GM12878 (cell line): ENCODE measurements around the gene ADAMTS18. TPM values are rescaled to one million over a fixed set of nuclear protein-coding genes. Genes with fewer than 3 reads are reported as not detected.

Source experiments
- ATAC-seq: fragments of 200-7000 bp; cut with Tn5 transposase; 3 replicates; pipeline ENCODE4 v1.9.1; 2020; ENCODE audit warnings: mild to moderate bottlenecking, moderate library complexity
- BruUV-seq: library from RNA; stranded (reverse); fragments of 400-500 nt; replicated peaks from 2 replicates; lab custom pipeline; 2021; lab: Mats Ljungman, UMichigan
- CTCF ChIA-PET: fragments of 300-600 bp; sonication (Branson Sonifier 250); formaldehyde crosslinking; extraction: SDS; loops from one replicate; lab custom pipeline; 2021; ENCODE audit warnings: inconsistent platforms; lab: Yijun Ruan, JAX
- POLR2A ChIA-PET: fragments of 350-600 bp; formaldehyde crosslinking; extraction: SDS; loops from one replicate; lab custom pipeline; 2021; ENCODE audit warnings: inconsistent platforms; lab: Charles Lee
- RAD21 ChIA-PET: fragments of 300-600 bp; sonication (Branson Sonifier 250); formaldehyde crosslinking; loops from one replicate; lab custom pipeline; 2023; ENCODE audit warnings: antibody characterized with exemption; ENCODE audit not compliant: unreplicated experiment; lab: Charles Lee
- SMC1A ChIA-PET: fragments of 300-600 bp; sonication (Branson Sonifier 250); formaldehyde crosslinking; loops from one replicate; lab custom pipeline; 2023; ENCODE audit not compliant: unreplicated experiment, uncharacterized antibody; lab: Charles Lee
- DNase-seq: peaks from one replicate; pipeline ENCODE4 v3.0.0-alpha.2; 2011; ENCODE audit warnings: low read depth, low spot score
- FAIRE-seq: peaks from 3 replicates; lab custom pipeline; 2011; peaks lifted over from hg19 to GRCh38; lab: Jason Lieb, UNC
- H2AFZ ChIP-seq: 2 replicates; pipeline ENCODE4 v1.6.0; 2011; ENCODE audit warnings: low read depth, low read length, control low read depth; ENCODE audit not compliant: control insufficient read depth
- H3K27ac ChIP-seq: 2 replicates; pipeline ENCODE4 v1.5.1; 2011; ENCODE audit warnings: control low read depth; ENCODE audit not compliant: control insufficient read depth, insufficient read depth
- H3K27me3 ChIP-seq, 2 experiments: replicated peaks in 1 of 2; 2 replicates each; pipeline versions ENCODE4 v1.6.0 to v1.6.1; 2011; ENCODE audit warnings: low read length in 1 of 2; ENCODE audit not compliant: control insufficient read depth in 2 of 2, insufficient read depth in 2 of 2
- H3K36me3 ChIP-seq, 2 experiments: 2 replicates each; pipeline ENCODE4 v1.5.1; 2011; ENCODE audit warnings: low read length in 1 of 2; ENCODE audit not compliant: control insufficient read depth in 2 of 2, insufficient read depth in 2 of 2
- H3K4me1 ChIP-seq: 2 replicates; pipeline ENCODE4 v1.6.1; 2011; ENCODE audit warnings: mild to moderate bottlenecking, low read length, moderate library complexity, mixed read lengths; ENCODE audit not compliant: control insufficient read depth, insufficient read depth
- H3K4me2 ChIP-seq: 2 replicates; pipeline ENCODE4 v1.6.0; 2011; ENCODE audit warnings: control low read depth; ENCODE audit not compliant: control insufficient read depth, insufficient read depth
- H3K4me3 ChIP-seq: fragments of 200-600 bp; sonication (generic); 2 replicates; pipeline ENCODE4 v1.5.1; 2016
- H3K79me2 ChIP-seq: 2 replicates; pipeline ENCODE4 v1.6.0; 2011; ENCODE audit warnings: low read length; ENCODE audit not compliant: control insufficient read depth, insufficient read depth
- H3K9ac ChIP-seq: 2 replicates; pipeline ENCODE4 v1.8.0; 2011; ENCODE audit warnings: low read length, control low read depth, mixed read lengths; ENCODE audit not compliant: control insufficient read depth, insufficient read depth
- H3K9me3 ChIP-seq: replicated peaks from 3 replicates; pipeline ENCODE4 v1.5.1; 2011; ENCODE audit warnings: mild to moderate bottlenecking, low read length; ENCODE audit not compliant: control insufficient read depth, insufficient read depth
- H4K20me1 ChIP-seq: 2 replicates; pipeline ENCODE4 v1.6.0; 2011; ENCODE audit not compliant: control insufficient read depth, insufficient read depth
- CEBPB ChIP-seq, 2 experiments: fragments of 150-350 bp in 1 of 2; IDR thresholded peaks; 2 replicates each; pipeline ENCODE4 v1.6.1; 2012 to 2014; ENCODE audit warnings: low read depth in 2 of 2, low read length in 2 of 2, borderline replicate concordance in 1 of 2, inconsistent platforms in 1 of 2
- DPF2 ChIP-seq: fragments of 450-650 bp; IDR thresholded peaks from 2 replicates; pipeline ENCODE4 v1.6.1; 2017; ENCODE audit warnings: mild to moderate bottlenecking
- EED ChIP-seq: sonication (generic); IDR thresholded peaks from 2 replicates; pipeline ENCODE4 v1.6.1; 2016; ENCODE audit warnings: antibody characterized with exemption, low read depth
- EP300 ChIP-seq, 2 experiments: fragments of 150-350 bp in 1 of 2; IDR thresholded peaks; 2 replicates each; pipeline ENCODE4 v1.6.1; 2011 to 2012; ENCODE audit warnings: low read depth in 2 of 2, low read length in 2 of 2, borderline replicate concordance in 1 of 2, improper control_type of control experiment in 1 of 2, inconsistent platforms in 1 of 2; ENCODE audit not compliant: control insufficient read depth in 1 of 2
- ETV6 ChIP-seq, 2 experiments: fragments of 450-650 bp in 1 of 2; IDR thresholded peaks in 1 of 2; conservative IDR thresholded peaks in 1 of 2; 2 replicates each; pipeline ENCODE4 v1.6.1; 2014; ENCODE audit warnings: antibody characterized with exemption in 1 of 2, borderline replicate concordance in 1 of 2, low read depth in 1 of 2, mild to moderate bottlenecking in 1 of 2, moderate library complexity in 1 of 2
- JUND ChIP-seq: IDR thresholded peaks from 2 replicates; pipeline ENCODE4 v1.6.1; 2012; ENCODE audit warnings: low read depth, mild to moderate bottlenecking, low read length, improper control_type of control experiment, moderate library complexity
- NR2C1 ChIP-seq: fragments of 450-650 bp; IDR thresholded peaks from 2 replicates; pipeline ENCODE4 v1.6.1; 2017; ENCODE audit warnings: antibody characterized with exemption, mild to moderate bottlenecking, moderate library complexity
- NRF1 ChIP-seq: conservative IDR thresholded peaks from 2 replicates; pipeline ENCODE4 v1.6.1; 2011; ENCODE audit warnings: mild to moderate bottlenecking, low read depth, low read length, improper control_type of control experiment
- PML ChIP-seq: IDR thresholded peaks from 2 replicates; pipeline ENCODE4 v1.6.1; 2012; ENCODE audit warnings: low read length, inconsistent platforms
- SIN3A ChIP-seq: IDR thresholded peaks from 2 replicates; pipeline ENCODE4 v1.6.1; 2012; ENCODE audit warnings: low read depth, low read length, improper control_type of control experiment
- SMAD5 ChIP-seq: IDR thresholded peaks from 2 replicates; pipeline ENCODE4 v1.6.1; 2016; ENCODE audit warnings: antibody characterized with exemption, low read depth
- SREBF2 ChIP-seq: IDR thresholded peaks from 2 replicates; pipeline ENCODE4 v1.6.1; 2012; ENCODE audit warnings: mild to moderate bottlenecking, low read length
- STAT3 ChIP-seq: IDR thresholded peaks from 2 replicates; pipeline ENCODE4 v1.6.1; 2011; ENCODE audit warnings: low read depth, low read length, improper control_type of control experiment
- SUZ12 ChIP-seq: fragments of 200-600 bp; sonication (generic); IDR thresholded peaks from one replicate; pipeline ENCODE4 v1.6.1; 2018; ENCODE audit warnings: antibody characterized with exemption, mild to moderate bottlenecking; ENCODE audit not compliant: unreplicated experiment
- ZBTB33 ChIP-seq: fragments of 450-650 bp; IDR thresholded peaks from 2 replicates; pipeline ENCODE4 v1.6.1; 2017; ENCODE audit warnings: mild to moderate bottlenecking
- ZBTB40 ChIP-seq: fragments of 450-650 bp; IDR thresholded peaks from 2 replicates; pipeline ENCODE4 v1.6.1; 2016; ENCODE audit warnings: mild to moderate bottlenecking, moderate library complexity, borderline replicate concordance
- ZNF24 ChIP-seq: fragments of 450-650 bp; IDR thresholded peaks from 2 replicates; pipeline ENCODE4 v1.6.1; 2017; ENCODE audit warnings: antibody characterized with exemption, mild to moderate bottlenecking
- WGBS: methylation state at CpG from one replicate; pipeline ENCODE4 v1.1.6; 2016; ENCODE audit warnings: low lambda C conversion rate; ENCODE audit not compliant: insufficient replicate concordance, insufficient coverage; ENCODE audit errors: missing lambda C conversion rate; 5-methylcytosine and 5-hydroxymethylcytosine counted together
- in situ Hi-C: fragments of 300-500 bp; cut with MboI; formaldehyde crosslinking; loops from 9 replicates; pipeline ENCODE4 v1.14.3; 2018; ENCODE audit warnings: mixed read lengths
- intact Hi-C: fragments of 100-400 bp; cut with micrococcal nuclease; formaldehyde crosslinking; loops from one replicate; pipeline ENCODE4 v1.14.2; 2022; ENCODE audit not compliant: unreplicated experiment
- polyA plus RNA-seq, 11 experiments: library from polyadenylated mRNA; depleted of rRNA in 4 of 11; unstranded in 6 of 11; stranded (reverse) in 5 of 11; fragments of >200 nt; fragmentation: Nextera tagmentation in 4 of 11; fragmentation: Illumina TruSeq in 1 of 11; extraction: Ambion mirVana in 4 of 11; extraction: Trizol in 1 of 11; gene quantifications; 1 replicate in 1 of 11; 2 replicates in 10 of 11; pipeline versions ENCODE4 v1.2.1 to v1.2.3, GENCODE V29; 2011 to 2016; ENCODE audit warnings: inconsistent platforms in 2 of 11, missing spikeins in 2 of 11, low read depth in 1 of 11
- total RNA-seq, 4 experiments: library from RNA; depleted of rRNA in 3 of 4; stranded (reverse); fragments of >200 nt in 3 of 4; fragmentation: Illumina TruSeq in 1 of 4; extraction: Trizol in 1 of 4; gene quantifications; 2 replicates each; pipeline versions ENCODE4 v1.2.1 to v1.2.3, GENCODE V29; 2013 to 2021

Gene ADAMTS18
- total and polyA plus RNA-seq, 10 of the 15 experiments (the other 5 are each of a cell fraction or from before 2014, with no cell fraction given), result not detected

- H4K20me1 ChIP-seq, result no peaks in the 10 kb centered on the region
- no peak for TF ChIP-seq SREBF2
- no peak for TF ChIP-seq ZBTB40
- no peak for TF ChIP-seq JUND
- TF ChIP-seq STAT3, result no peak
- no peak for TF ChIP-seq EED
- TF ChIP-seq NRF1, result no peak
- no peak for TF ChIP-seq PML
- no peak for TF ChIP-seq SMAD5
- TF ChIP-seq ZNF24, result no peak
- no peak for TF ChIP-seq ZBTB33
- no peak for TF ChIP-seq DPF2
- TF ChIP-seq SIN3A, result no peak
- TF ChIP-seq NR2C1, result no peak
- TF ChIP-seq EP300 (IDR thresholded peaks at IDR 0.05; ENCODE audit: borderline replicate concordance in 1 of 2, control insufficient read depth in 1 of 2, low read depth in 2 of 2, low read length in 2 of 2), result no peak
- TF ChIP-seq ETV6 (conservative IDR thresholded peaks at IDR 0.05 in 1 of 2, IDR thresholded peaks at IDR 0.05 in 1 of 2; ENCODE audit: borderline replicate concordance in 1 of 2, low read depth in 1 of 2), result no peak
- no peak for TF ChIP-seq SUZ12
- TF ChIP-seq CEBPB (IDR thresholded peaks at IDR 0.05; ENCODE audit: borderline replicate concordance in 1 of 2, low read depth in 2 of 2, low read length in 2 of 2), result no peak
- TF ChIP-seq, all 136 proteins: peak for 0
- Histone ChIP-seq H3K79me2 (no peaks in the 10 kb centered on the region), H2AFZ (no peak overlapping the region), H3K36me3 (no peaks in the 10 kb centered on the region), H3K9ac (no peak overlapping the region), H3K9me3 (no peaks in the 10 kb centered on the region), H3K27me3 (no peaks in the 10 kb centered on the region), H3K27ac (no peak overlapping the region), H3K4me3 (no peak overlapping the region), H3K4me1 (no peaks in the 10 kb centered on the region), H3K4me2 (no peak overlapping the region)
- ChIA-PET SMC1A (interaction anchor here (0.9 kb wide), 1 partner anchor 140 kb away, joined by 4 read pairs; no protein-coding TSS in a partner anchor), POLR2A (no interaction called here), CTCF (no interaction called here), RAD21 (no interaction called here)
- ATAC-seq (no peak), DNase-seq (no peak), FAIRE-seq (no peak)
- in situ Hi-C loops, result no loop called here
- intact Hi-C loops, result no loop called here
- no TSS peak for BruUV-seq
- WGBS, result 18% methylated on average over 2 of the region's 2 CpGs
These were observed 10.5 kb upstream of the ADAMTS18 start for GRCh38 chr16:77445324-77445723.
